Smooth muscle cell (in vitro differentiated cells): ENCODE results near the gene CENPM. TPM values are rescaled to one million over a fixed set of nuclear protein-coding genes. Genes with fewer than 3 reads are reported as not detected.

ENCODE experiments used
- DNase-seq: peaks from one replicate; lab custom pipeline; 2025; ENCODE audit not compliant: unreplicated experiment; lab: John Stamatoyannopoulos, UW
- H2AFZ ChIP-seq: fragments of 200-600 bp; sonication (generic); 2 replicates; pipeline ENCODE4 v1.6.0; 2016; ENCODE audit warnings: antibody characterized with exemption, low read depth, mild to moderate bottlenecking
- H3F3A ChIP-seq: fragments of 200-600 bp; sonication (generic); 2 replicates; pipeline ENCODE4 v1.6.0; 2017; ENCODE audit warnings: antibody characterized with exemption, low read depth
- H3K27ac ChIP-seq: fragments of 200-600 bp; sonication (generic); 2 replicates; pipeline ENCODE4 v1.5.1; 2016; ENCODE audit warnings: low read depth, mild to moderate bottlenecking
- H3K27me3 ChIP-seq: fragments of 200-600 bp; sonication (generic); 2 replicates; pipeline ENCODE4 v1.6.1; 2016; ENCODE audit warnings: low read depth, mild to moderate bottlenecking
- H3K36me3 ChIP-seq: fragments of 200-600 bp; sonication (generic); 2 replicates; pipeline ENCODE4 v1.5.1; 2016; ENCODE audit warnings: low read depth
- H3K4me1 ChIP-seq: fragments of 200-600 bp; sonication (generic); 2 replicates; pipeline ENCODE4 v1.5.1; 2016; ENCODE audit warnings: low read depth
- H3K4me2 ChIP-seq: fragments of 200-600 bp; sonication (generic); 2 replicates; pipeline ENCODE4 v1.6.0; 2016; ENCODE audit warnings: mild to moderate bottlenecking
- H3K4me3 ChIP-seq: fragments of 200-600 bp; sonication (generic); 2 replicates; pipeline ENCODE4 v1.5.1; 2016; ENCODE audit warnings: mild to moderate bottlenecking
- H3K79me2 ChIP-seq: fragments of 200-600 bp; sonication (generic); 2 replicates; pipeline ENCODE4 v1.6.0; 2016; ENCODE audit warnings: low read depth, mild to moderate bottlenecking
- H3K9ac ChIP-seq: fragments of 200-600 bp; sonication (generic); 2 replicates; pipeline ENCODE4 v1.6.0; 2016; ENCODE audit warnings: low read depth
- H3K9me3 ChIP-seq: fragments of 200-600 bp; sonication (generic); replicated peaks from 2 replicates; pipeline ENCODE4 v1.5.1; 2016; ENCODE audit warnings: low read depth
- H4K20me1 ChIP-seq: fragments of 200-600 bp; sonication (generic); 2 replicates; pipeline ENCODE4 v1.6.0; 2016; ENCODE audit warnings: low read depth
- CTCF ChIP-seq: fragments of 200-600 bp; sonication (generic); IDR thresholded peaks from 2 replicates; pipeline ENCODE4 v1.5.1; 2017; ENCODE audit warnings: borderline replicate concordance, mild to moderate bottlenecking, antibody characterized with exemption; ENCODE audit not compliant: insufficient read depth, poor library complexity, severe bottlenecking
- WGBS: methylation state at CpG from one replicate; pipeline ENCODE4 v1.1.7; 2016; ENCODE audit warnings: low lambda C conversion rate; 5-methylcytosine and 5-hydroxymethylcytosine counted together
- polyA plus RNA-seq: library from polyadenylated mRNA; unstranded; fragments of >200 nt; fragmentation: Nextera tagmentation; extraction: Ambion mirVana; gene quantifications from 2 replicates; pipeline ENCODE4 v1.2.1, GENCODE V29; 2016
- total RNA-seq: library from RNA; depleted of rRNA; stranded (reverse); fragments of >200 nt; gene quantifications from 2 replicates; pipeline ENCODE4 v1.2.3, GENCODE V29; 2014

Gene CENPM
- total and polyA plus RNA-seq, 2 experiments from 2014 or later, result 5.6 to 16.0 TPM

GRCh38 chr22:41916745-41917358 is 30.1 kb downstream of the CENPM start:
- Histone ChIP-seq H3K4me3 (no peak overlapping the region), H3K4me2 (no peak overlapping the region), H3F3A (no peaks in the 10 kb centered on the region), H3K79me2 (no peaks in the 10 kb centered on the region), H3K4me1 (peaks cover 11% of the 10 kb centered on the region), H3K9ac (no peak overlapping the region), H3K27me3 (peaks cover 62% of the 10 kb centered on the region), H3K27ac (no peak overlapping the region), H3K9me3 (no peaks in the 10 kb centered on the region), H2AFZ (no peak overlapping the region), H3K36me3 (no peaks in the 10 kb centered on the region), H4K20me1 (no peaks in the 10 kb centered on the region)
- DNase-seq, result no peak
- 68% methylated on average over 10 of the region's 10 CpGs for WGBS
- TF ChIP-seq CTCF, result no peak

- no peak for DNase-seq
- H3K9ac ChIP-seq, result no peak overlapping the region
- no peaks in the 10 kb centered on the region for H3F3A ChIP-seq
- H3K4me3 ChIP-seq, result no peak overlapping the region
- H3K4me2 ChIP-seq, result no peak overlapping the region
- H3K36me3 ChIP-seq, result no peaks in the 10 kb centered on the region
- no peaks in the 10 kb centered on the region for H3K79me2 ChIP-seq
- H3K9me3 ChIP-seq, result no peaks in the 10 kb centered on the region
- peaks cover 71% of the 10 kb centered on the region for H3K27me3 ChIP-seq
- H3K27ac ChIP-seq, result no peak overlapping the region
- peaks cover under 1% of the 10 kb centered on the region for H4K20me1 ChIP-seq
- no peak overlapping the region for H2AFZ ChIP-seq
- 37% methylated on average over 11 of the region's 11 CpGs for WGBS
- no peak for TF ChIP-seq CTCF
- peaks cover 11% of the 10 kb centered on the region for H3K4me1 ChIP-seq
Observed at GRCh38 chr22:41915786-41916493, 31.0 kb downstream of the CENPM start.

- Histone ChIP-seq H3K27ac (no peak within 1 kb of the TSS), H3K4me2 (peak within 1 kb of the TSS; percentile 86), H3K36me3 (no peaks in the 10 kb centered on the region), H3K27me3 (peaks cover 79% of the 10 kb centered on the region), H3K4me3 (peak within 1 kb of the TSS; percentile 29), H3K4me1 (peaks cover 15% of the 10 kb centered on the region), H3F3A (no peaks in the 10 kb centered on the region), H2AFZ (no peak within 1 kb of the TSS), H4K20me1 (peaks cover 8% of the 10 kb centered on the region), H3K9me3 (no peaks in the 10 kb centered on the region), H3K79me2 (no peaks in the 10 kb centered on the region), H3K9ac (no peak within 1 kb of the TSS)
- WGBS, result 10% methylated on average over 36 of the region's 63 CpGs
- peak; percentile 13 for DNase-seq
- TF ChIP-seq CTCF, result no peak
Observed at GRCh38 chr22:41915035-41915785, 31.7 kb downstream of the CENPM start, which contains the start of gene SHISA8. Gene SHISA8 (minus strand): TSS chr22:41915074. CDS start chr22:41914667, 407 bp downstream.
